SH-SY5Y (cell line): Measurements from ENCODE around the gene RXFP4.

Experiments
- GATA2 ChIP-seq: IDR thresholded peaks from 2 replicates; pipeline ENCODE4 v1.6.1; 2011; ENCODE audit warnings: mild to moderate bottlenecking, low read depth, low read length
- GATA3 ChIP-seq: IDR thresholded peaks from 2 replicates; pipeline ENCODE4 v1.6.1; 2011; ENCODE audit warnings: low read depth, mild to moderate bottlenecking, low read length, moderate library complexity

DNA sequence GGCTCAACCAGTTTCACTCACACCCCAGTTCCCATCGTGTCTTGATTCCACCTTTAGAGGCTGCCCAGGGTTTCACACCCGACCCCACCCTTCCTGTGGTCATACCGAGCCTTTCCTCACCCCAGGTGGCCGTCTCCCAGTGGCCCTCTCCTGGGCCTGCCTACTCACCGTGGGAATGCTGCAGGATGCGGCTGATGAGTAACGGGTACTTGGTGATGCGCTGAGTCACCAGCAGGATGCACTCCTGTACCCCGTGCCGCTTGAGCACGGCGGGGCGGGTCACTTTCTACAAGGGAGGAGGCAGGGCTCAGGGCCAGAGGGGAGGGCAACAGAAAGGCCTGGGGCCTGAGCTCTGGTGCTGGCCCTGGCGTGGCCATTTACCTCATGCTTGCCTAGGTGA lies 20.5 kb downstream of the RXFP4 start:
- TF ChIP-seq GATA3: no peak
- TF ChIP-seq GATA2: no peak
